HG03575 (cell line): Measurements from ENCODE around the gene WASHC3.
A peak's percentile ranks its signal among the peaks of the same experiment; 100 is the strongest.
"Not testable (repeated sequence)": the region's sequence is repeated elsewhere in the genome, so short reads cannot be mapped to it uniquely, and the experiment has no call there.

Source experiments
- ATAC-seq: cut with Tn5 transposase; IDR thresholded peaks from one replicate; pipeline ENCODE4 v1.9.1; 2021; ENCODE audit not compliant: unreplicated experiment, insufficient number of reproducible peaks, low FRiP score; ENCODE audit errors: extremely low read depth

The WASHC3 gene

GRCh38 chr12:102061560-102062418 is at the start of gene WASHC3:
Gene WASHC3, minus strand, starts transcription at chr12:102061991. Its CDS starts 29 bp downstream, at chr12:102061962.
- ATAC-seq: peak; percentile 75

- ATAC-seq: no peak
Measured at GRCh38 chr12:102110782-102111181, 49.0 kb upstream of the WASHC3 start.

GRCh38 chr12:102107970-102108369 is 46.2 kb upstream of the WASHC3 start:
- no peak for ATAC-seq

GRCh38 chr12:102106905-102107304 is 45.1 kb upstream of the WASHC3 start:
- ATAC-seq: no peak

- ATAC-seq: no peak
Measured at GRCh38 chr12:102096855-102097254, 35.1 kb upstream of the WASHC3 start.

- no peak for ATAC-seq
Measured at GRCh38 chr12:102095677-102096263, 34.0 kb upstream of the WASHC3 start.

GRCh38 chr12:102093319-102093718 is 31.5 kb upstream of the WASHC3 start:
- no peak for ATAC-seq

- ATAC-seq: not testable (repeated sequence)
Measured at GRCh38 chr12:102089228-102089835, 27.5 kb upstream of the WASHC3 start.

GRCh38 chr12:102080842-102081241 is 19.1 kb upstream of the WASHC3 start:
- no peak for ATAC-seq

GRCh38 chr12:102072092-102072491 is 10.3 kb upstream of the WASHC3 start:
- not testable (repeated sequence) for ATAC-seq

- no peak for ATAC-seq
Measured at GRCh38 chr12:102069707-102070106, 7.9 kb upstream of the WASHC3 start.

GRCh38 chr12:102067574-102068258 is 5.9 kb upstream of the WASHC3 start:
- no peak for ATAC-seq

- no peak for ATAC-seq
Measured at GRCh38 chr12:102064476-102064875, 2.7 kb upstream of the WASHC3 start.

GRCh38 chr12:102063069-102063468 is 1.3 kb upstream of the WASHC3 start:
- no peak for ATAC-seq

GRCh38 chr12:102062419-102062806 is 622 bp upstream of the WASHC3 start:
- no peak for ATAC-seq

GRCh38 chr12:102061096-102061559 is 663 bp downstream of the WASHC3 start:
- no peak for ATAC-seq

- no peak for ATAC-seq
Measured at GRCh38 chr12:102059343-102059742, 2.4 kb downstream of the WASHC3 start.

GRCh38 chr12:102054345-102054744 is 7.4 kb downstream of the WASHC3 start:
- ATAC-seq: no peak

- ATAC-seq: no peak
Measured at GRCh38 chr12:102053062-102053349, 8.8 kb downstream of the WASHC3 start.
